HG03575 (cell line): ENCODE results near the gene KRT80.

ENCODE experiments used
- ATAC-seq: cut with Tn5 transposase; IDR thresholded peaks from one replicate; pipeline ENCODE4 v1.9.1; 2021; ENCODE audit not compliant: unreplicated experiment, insufficient number of reproducible peaks, low FRiP score; ENCODE audit errors: extremely low read depth

KRT80 gene

DNA sequence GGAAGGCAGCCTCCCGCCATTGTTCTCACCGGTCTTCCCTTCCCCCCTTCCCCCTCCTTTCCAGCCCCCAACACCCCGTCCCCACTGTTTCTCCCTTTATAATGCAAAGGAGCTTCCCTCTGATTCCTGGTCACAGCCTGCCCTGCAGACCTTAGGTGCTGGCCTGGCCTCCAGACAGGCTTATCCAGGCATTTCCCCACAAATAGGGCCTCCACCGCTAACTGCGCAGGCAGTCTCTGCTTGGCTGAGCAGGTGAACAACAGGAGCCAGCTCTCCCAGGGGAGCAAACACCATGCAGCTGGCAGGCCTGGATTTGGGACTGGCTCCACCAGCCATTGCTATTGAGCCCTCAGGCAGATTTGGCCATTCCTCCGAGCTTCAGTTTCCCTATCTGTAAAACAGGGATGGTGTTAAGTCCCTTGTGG, 66.3 kb downstream of the KRT80 start:
- ATAC-seq = no peak

DNA sequence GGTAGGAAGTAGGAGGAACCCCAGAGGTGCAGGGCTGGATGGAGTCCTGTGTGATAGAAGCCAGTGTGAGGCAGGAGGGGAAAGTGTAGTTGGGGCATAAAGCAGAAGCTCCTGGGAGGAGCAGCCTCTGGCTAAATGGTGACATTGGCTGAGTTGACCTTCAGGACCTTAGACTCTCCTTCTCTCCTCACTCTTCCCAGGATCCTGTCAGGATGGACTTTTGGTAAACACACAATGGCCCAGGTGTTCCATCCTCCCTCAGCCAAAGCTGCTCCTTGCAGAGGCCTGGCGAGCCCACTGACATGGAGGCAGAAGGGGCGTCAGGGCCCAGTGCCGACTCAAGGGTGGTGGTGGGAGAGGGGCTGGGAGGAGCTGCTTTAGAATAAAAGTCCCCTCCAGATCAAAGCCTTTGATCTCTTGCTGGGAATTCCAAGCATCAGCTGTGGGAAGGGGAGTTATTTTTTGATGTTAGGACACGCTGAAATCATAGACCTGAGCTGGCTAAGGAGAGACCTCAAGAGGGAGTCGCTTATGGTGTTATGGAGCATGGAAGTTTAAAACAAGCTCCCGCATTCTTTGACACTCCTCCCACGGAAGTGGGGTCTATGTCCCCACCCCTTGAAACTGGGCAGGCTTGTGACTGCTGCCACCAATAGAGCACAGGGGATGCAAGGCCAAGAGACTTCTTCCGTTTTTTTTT, 68.2 kb downstream of the KRT80 start:
- no peak for ATAC-seq

DNA sequence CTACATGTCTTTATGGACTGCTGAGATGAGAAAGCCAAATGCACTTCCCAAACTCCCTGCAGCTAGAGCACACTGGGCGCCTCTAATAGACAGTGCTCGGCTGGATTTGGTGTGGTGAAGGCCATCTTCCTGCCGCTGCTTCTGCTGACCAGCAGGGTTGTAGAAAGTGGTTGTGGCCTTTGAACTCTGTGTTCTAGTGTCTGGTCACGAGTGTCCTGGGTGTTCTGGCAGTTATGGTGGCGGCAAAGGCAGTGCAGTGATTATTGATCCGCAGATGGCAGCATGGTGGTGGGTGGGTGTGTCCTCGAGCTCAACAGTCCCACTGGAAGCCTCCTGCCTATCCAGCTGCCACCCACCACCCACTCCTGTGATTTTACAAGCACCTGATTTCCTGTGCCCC, 68.9 kb downstream of the KRT80 start:
- ATAC-seq = no peak

DNA sequence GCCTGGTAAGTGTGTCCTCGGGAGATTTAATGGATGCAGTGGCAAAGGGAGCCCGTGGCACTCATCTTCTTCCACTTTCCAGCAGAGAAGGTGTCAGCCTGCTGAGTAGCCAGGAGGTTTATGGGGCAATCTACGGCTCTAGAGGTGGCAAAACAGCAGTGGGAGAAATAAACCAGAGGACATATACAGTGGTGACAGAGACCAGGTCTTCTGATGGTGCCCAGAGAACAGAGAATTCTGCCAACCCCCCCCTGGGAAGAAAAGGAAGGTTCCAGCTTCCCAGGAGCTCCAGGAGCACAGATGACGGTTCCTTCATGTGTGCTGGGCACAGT, 69.3 kb downstream of the KRT80 start:
- no peak for ATAC-seq

DNA sequence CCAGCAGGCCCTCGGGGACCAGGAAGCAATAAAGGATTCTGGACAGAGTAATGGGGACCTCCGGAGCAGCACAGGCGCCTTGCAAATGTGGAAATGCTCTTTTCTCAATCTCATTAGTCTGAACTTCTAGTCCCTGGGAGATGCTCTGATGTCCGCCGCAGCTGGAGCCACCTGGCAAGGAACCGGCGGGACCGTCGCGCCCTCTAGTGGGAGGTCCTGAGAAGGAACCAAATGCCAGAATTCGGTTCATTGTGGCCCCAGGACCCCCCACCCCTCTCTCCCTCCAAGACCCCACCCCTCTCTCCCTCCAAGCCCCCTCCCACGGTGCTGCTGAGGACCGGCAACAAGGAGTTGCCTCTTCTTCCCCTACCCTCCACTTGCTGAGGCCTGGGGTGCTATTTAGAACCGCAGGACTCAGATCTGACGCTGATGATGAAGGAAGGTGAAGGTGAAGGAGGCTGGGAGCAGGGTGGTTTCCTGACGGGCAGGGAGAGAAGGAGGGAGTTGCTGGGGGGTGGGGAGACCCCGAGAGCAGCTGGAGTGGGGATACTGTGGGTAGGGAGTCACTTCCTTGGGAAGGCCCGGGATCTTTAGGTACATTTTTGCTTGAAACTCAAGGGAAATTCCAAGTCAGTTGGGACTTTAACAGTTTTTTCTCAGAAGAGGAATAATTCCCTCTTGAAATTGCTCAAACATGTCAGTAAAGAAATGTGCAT, 69.8 kb downstream of the KRT80 start:
- no peak for ATAC-seq

DNA sequence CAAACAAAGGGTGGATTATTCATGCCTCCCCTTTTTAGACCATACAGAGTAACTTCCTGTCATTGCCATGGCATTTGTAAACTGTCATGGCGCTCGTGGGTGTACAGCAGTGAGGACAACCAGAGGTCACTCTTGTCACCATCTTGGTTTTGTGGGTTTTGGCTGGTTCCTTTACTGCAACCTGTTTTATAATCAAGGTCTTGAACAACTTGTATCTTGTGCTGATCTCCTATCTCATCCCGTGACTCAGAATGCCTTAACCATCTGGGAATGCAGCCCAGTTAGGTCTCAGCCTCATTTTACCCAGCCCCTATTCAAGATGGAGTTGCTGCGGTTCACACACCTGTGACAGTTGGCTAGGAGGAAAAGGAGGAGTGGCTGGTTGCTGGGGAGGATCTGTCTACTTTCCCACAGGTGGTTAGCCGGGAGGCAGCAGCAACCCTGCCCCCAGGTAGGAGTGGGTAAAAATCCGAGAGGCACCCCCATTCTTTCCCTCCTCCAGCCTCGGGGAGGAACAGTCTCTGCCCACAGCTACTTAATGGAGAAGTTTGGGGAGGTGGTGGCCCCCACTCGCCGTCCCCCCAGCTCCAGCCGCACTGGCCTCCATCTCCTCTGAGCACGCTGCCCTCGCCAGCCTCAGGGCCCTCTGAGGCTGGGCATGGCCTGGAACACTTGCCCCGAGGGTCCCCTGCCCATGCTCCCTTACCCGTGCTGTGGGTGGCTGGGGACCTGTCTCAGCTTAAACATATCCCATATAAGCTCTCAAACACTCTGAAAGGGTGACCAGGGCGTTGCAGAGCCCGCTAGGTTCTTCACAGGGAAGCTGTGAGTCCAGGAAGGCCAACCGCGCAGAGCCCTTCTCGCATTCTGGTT, 70.6 kb downstream of the KRT80 start:
- ATAC-seq = no peak

DNA sequence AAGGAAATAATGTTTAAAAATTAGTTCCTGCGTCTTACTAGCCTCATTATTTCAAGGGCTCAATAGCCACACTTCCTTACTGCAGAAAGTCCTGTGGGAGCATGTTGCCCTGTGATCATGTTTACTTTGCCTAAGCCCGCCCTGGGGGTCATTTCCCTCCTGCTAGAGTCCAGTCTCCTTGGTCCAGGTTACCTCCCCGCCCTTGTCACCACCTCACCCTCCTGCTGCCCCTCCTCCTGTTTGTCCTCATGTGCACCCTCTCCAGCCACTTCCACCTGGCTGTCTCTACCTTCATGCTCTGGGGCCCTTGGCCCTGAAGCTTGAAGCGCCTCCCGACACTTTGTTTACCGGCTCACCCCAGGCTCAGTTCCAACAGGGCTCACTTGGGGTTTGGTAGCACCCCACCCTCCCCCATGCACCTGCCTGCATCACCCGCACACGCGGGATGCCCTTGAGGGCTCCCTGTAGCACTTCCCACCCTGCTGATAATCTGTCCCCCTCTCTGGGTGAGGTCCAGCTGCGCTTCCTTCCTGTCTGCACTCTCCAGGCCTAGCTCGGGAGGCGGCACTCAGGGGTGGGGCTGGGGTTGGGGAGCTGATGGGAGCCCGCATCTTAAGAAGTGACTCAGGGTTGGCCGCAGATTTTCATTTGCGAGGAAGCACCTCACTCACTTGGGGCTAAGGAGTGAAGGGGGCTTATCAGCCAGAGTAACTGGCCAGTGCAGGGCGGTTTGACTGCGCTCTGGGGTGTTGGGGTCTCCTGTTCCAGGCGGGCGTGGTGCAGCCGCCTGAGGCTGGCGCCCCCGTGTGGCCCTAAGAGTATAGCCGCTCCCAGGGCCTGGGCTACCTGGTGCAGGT, 72.2 kb downstream of the KRT80 start:
- no peak for ATAC-seq
